ENCODE data around the gene TAOK3. TPM values are rescaled to one million over a fixed set of nuclear protein-coding genes. Genes with fewer than 3 reads are reported as not detected.

TAOK3 gene
- total and polyA plus RNA-seq, 2 donors (not counting 3 experiments of a cell fraction or from before 2014, with no cell fraction given), result 11.3 to 23.1 TPM

DNA sequence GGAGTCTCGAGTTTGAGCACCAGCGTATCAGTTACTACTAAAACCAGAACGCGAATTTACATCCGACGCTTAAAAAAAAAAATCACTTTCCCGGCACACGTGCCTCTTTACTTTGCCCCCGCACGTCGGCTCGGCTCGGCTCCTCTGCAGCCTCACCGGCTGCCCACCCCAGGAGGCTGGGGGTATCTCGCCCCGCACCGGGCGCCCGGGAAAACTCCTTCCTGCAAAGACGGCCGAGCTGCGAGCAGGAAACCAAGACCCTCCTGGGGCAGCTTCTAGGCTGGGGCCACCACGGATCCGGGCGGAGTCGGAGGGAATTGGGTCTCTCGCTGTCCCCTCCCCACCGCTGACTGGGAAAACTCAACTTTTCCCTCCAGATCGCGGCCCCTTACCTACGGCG lies 269.5 kb downstream of the TAOK3 start:
- no peak for TF ChIP-seq POLR2A (IDR thresholded peaks at IDR 0.05; ENCODE audit: low read depth, low read length)
- TF ChIP-seq, protein P1, sequence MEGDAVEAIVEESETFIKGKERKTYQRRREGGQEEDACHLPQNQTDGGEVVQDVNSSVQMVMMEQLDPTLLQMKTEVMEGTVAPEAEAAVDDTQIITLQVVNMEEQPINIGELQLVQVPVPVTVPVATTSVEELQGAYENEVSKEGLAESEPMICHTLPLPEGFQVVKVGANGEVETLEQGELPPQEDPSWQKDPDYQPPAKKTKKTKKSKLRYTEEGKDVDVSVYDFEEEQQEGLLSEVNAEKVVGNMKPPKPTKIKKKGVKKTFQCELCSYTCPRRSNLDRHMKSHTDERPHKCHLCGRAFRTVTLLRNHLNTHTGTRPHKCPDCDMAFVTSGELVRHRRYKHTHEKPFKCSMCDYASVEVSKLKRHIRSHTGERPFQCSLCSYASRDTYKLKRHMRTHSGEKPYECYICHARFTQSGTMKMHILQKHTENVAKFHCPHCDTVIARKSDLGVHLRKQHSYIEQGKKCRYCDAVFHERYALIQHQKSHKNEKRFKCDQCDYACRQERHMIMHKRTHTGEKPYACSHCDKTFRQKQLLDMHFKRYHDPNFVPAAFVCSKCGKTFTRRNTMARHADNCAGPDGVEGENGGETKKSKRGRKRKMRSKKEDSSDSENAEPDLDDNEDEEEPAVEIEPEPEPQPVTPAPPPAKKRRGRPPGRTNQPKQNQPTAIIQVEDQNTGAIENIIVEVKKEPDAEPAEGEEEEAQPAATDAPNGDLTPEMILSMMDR (IDR thresholded peaks at IDR 0.05; ENCODE audit: extremely low read depth in 1 of 2, insufficient read depth in 1 of 2, low read depth in 1 of 2, low read length in 2 of 2), result no peak
- TF ChIP-seq POLR2AphosphoS5 (IDR thresholded peaks at IDR 0.05; ENCODE audit: insufficient read depth, low read depth, low read length), result no peak
- DNase-seq (ENCODE audit: low read depth, low spot score), result peak; percentile 43
- intact Hi-C loops (cut with micrococcal nuclease) (loop anchor here (5.0 kb wide), 2 partner anchors 34 to 86 kb away; partner anchors contain the start of genes PEBP1 and RFC5), dilution Hi-C loops (cut with MboI; ENCODE audit: extremely low pct_ligation_motif_present, low sequenced_read_pairs) (no loop called here)
- peak overlapping the region; percentile 88 for H3K4me2 ChIP-seq (ENCODE audit: insufficient read depth, low read length)
- peak overlapping the region; percentile 61 for H3K27ac ChIP-seq (ENCODE audit: insufficient read depth, low read depth, low read length)
- no peaks in the 10 kb centered on the region for H3K27me3 ChIP-seq (ENCODE audit: control insufficient read depth in 2 of 2, insufficient read depth in 2 of 2, low read length in 2 of 2)
- peaks cover 11% of the 10 kb centered on the region for H3K4me1 ChIP-seq (ENCODE audit: control insufficient read depth, extremely low read depth, insufficient read depth, low read length)
- H2AFZ ChIP-seq (ENCODE audit: low read depth, low read length), result peak overlapping the region; percentile 93
- H4K20me1 ChIP-seq (replicated peaks; ENCODE audit: control insufficient read depth, extremely low read depth, insufficient read depth, low read length), result no peaks in the 10 kb centered on the region
- peak overlapping the region; percentile 83 for H3K9ac ChIP-seq (replicated peaks; ENCODE audit: extremely low read depth, insufficient read depth, low read length)
- no peaks in the 10 kb centered on the region for H3K79me2 ChIP-seq (ENCODE audit: control insufficient read depth, insufficient read depth, low read length)
- ChIA-PET POLR2A (no interaction called here), CTCF (interaction anchor here (1.4 to 2.3 kb wide), 2 partner anchors 18 to 42 kb away, joined by 3 to 9 read pairs; partner anchors contain the start of gene WSB2)
- no peaks in the 10 kb centered on the region for H3K36me3 ChIP-seq (ENCODE audit: control insufficient read depth in 2 of 2, extremely low read depth in 1 of 2, insufficient read depth in 2 of 2, low read length in 2 of 2)
- no peak for FAIRE-seq
- H3K9me1 ChIP-seq (replicated peaks; ENCODE audit: control insufficient read depth, extremely low read depth, insufficient read depth, low read length), result no peaks in the 10 kb centered on the region
- H3K4me3 ChIP-seq (replicated peaks in 1 of 3; ENCODE audit: insufficient read depth in 1 of 3, low read depth in 1 of 3, low read length in 3 of 3), result peak overlapping the region; percentile 48 to 78 (median 52)
- no TSS peak for BruUV-seq (replicated peaks)
- H3K9me3 ChIP-seq (replicated peaks; ENCODE audit: control insufficient read depth, insufficient read depth, low read length), result no peaks in the 10 kb centered on the region

DNA sequence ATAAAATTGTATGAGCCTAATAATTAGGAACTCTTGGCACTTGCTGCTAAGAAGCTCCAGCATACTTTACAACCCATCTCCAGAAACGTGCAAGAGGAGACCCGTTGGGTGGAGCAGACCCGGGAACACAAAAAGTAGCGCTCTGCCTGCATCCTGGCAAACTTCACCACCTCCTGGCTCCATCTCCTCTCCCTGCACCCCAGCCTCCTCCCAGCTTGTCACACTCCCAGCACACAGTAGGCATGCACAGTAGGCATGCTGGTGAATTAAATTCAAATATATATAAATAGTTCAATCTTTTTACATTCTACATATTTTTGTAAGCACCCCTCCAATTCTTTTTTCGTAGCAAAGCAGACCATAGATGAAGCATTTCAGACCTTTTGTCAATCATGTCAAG lies 270.1 kb downstream of the TAOK3 start:
- dilution Hi-C loops (cut with MboI; ENCODE audit: extremely low pct_ligation_motif_present, low sequenced_read_pairs) (no loop called here), intact Hi-C loops (cut with micrococcal nuclease) (loop anchor here (5.0 kb wide), 2 partner anchors 35 to 85 kb away; partner anchors contain the start of genes PEBP1 and RFC5)
- no TSS peak for BruUV-seq (replicated peaks)
- H3K4me3 ChIP-seq (replicated peaks in 1 of 3; ENCODE audit: insufficient read depth in 1 of 3, low read depth in 1 of 3, low read length in 3 of 3), result peak overlapping the region in 2 of 3 experiments; percentile 48 to 78
- FAIRE-seq, result no peak
- CTCF ChIA-PET, result interaction anchor here (1.1 to 1.4 kb wide), 2 partner anchors 38 to 42 kb away, joined by 3 to 4 read pairs; partner anchors contain the start of gene WSB2
- H3K4me2 ChIP-seq (ENCODE audit: insufficient read depth, low read length), result peak overlapping the region; percentile 88
- H3K9me1 ChIP-seq (replicated peaks; ENCODE audit: control insufficient read depth, extremely low read depth, insufficient read depth, low read length), result no peaks in the 10 kb centered on the region
- POLR2A ChIA-PET, result no interaction called here
- DNase-seq (ENCODE audit: low read depth, low spot score), result no peak
- H3K4me1 ChIP-seq (ENCODE audit: control insufficient read depth, extremely low read depth, insufficient read depth, low read length), result peaks cover 11% of the 10 kb centered on the region
- no peaks in the 10 kb centered on the region for H3K79me2 ChIP-seq (ENCODE audit: control insufficient read depth, insufficient read depth, low read length)
- H3K27ac ChIP-seq (ENCODE audit: insufficient read depth, low read depth, low read length), result no peak overlapping the region
- H3K9ac ChIP-seq (replicated peaks; ENCODE audit: extremely low read depth, insufficient read depth, low read length), result peak overlapping the region; percentile 83
- H3K27me3 ChIP-seq (ENCODE audit: control insufficient read depth in 2 of 2, insufficient read depth in 2 of 2, low read length in 2 of 2), result no peaks in the 10 kb centered on the region
- H2AFZ ChIP-seq (ENCODE audit: low read depth, low read length), result no peak overlapping the region
- TF ChIP-seq, protein P1 (IDR thresholded peaks at IDR 0.05; ENCODE audit: extremely low read depth in 1 of 2, insufficient read depth in 1 of 2, low read depth in 1 of 2, low read length in 2 of 2), result no peak
- TF ChIP-seq JUN (IDR thresholded peaks at IDR 0.05; ENCODE audit: borderline replicate concordance, insufficient read depth, insufficient read length, low read depth) (no peak), GATA2 (IDR thresholded peaks at IDR 0.05; ENCODE audit: insufficient read depth, insufficient read length, low read depth, low read length) (no peak), POLR2A (IDR thresholded peaks at IDR 0.05; ENCODE audit: low read depth, low read length) (no peak), MYC (IDR thresholded peaks at IDR 0.05; ENCODE audit: low read depth, low read length) (no peak), EZH2 (IDR thresholded peaks at IDR 0.05; ENCODE audit: borderline replicate concordance, low read depth, low read length, severe bottlenecking) (no peak), POLR2AphosphoS5 (IDR thresholded peaks at IDR 0.05; ENCODE audit: insufficient read depth, low read depth, low read length) (no peak), FOS (IDR thresholded peaks at IDR 0.05; ENCODE audit: borderline replicate concordance, insufficient read depth, low read length) (no peak)
- TF ChIP-seq, protein P2, sequence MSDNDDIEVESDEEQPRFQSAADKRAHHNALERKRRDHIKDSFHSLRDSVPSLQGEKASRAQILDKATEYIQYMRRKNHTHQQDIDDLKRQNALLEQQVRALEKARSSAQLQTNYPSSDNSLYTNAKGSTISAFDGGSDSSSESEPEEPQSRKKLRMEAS (IDR thresholded peaks at IDR 0.05; ENCODE audit: insufficient read depth, insufficient read length), result no peak
- no peaks in the 10 kb centered on the region for H3K9me3 ChIP-seq (replicated peaks; ENCODE audit: control insufficient read depth, insufficient read depth, low read length)
- H4K20me1 ChIP-seq (replicated peaks; ENCODE audit: control insufficient read depth, extremely low read depth, insufficient read depth, low read length), result no peaks in the 10 kb centered on the region
- no peaks in the 10 kb centered on the region for H3K36me3 ChIP-seq (ENCODE audit: control insufficient read depth in 2 of 2, extremely low read depth in 1 of 2, insufficient read depth in 2 of 2, low read length in 2 of 2)

Data from endothelial cell of umbilical vein (primary cell).